ENCODE results near the gene PRKAG2.
A peak's percentile ranks its signal among the peaks of the same experiment; 100 is the strongest.

Gene PRKAG2

GRCh38 chr7:151719031-151719896, 157.7 kb downstream of the PRKAG2 start:
- Histone ChIP-seq H3K4me1 (ENCODE audit: control insufficient read depth in 1 of 2, insufficient read depth in 2 of 2, low read length in 2 of 2) (peaks cover 18 to 24% of the 10 kb centered on the region in 2 donors), H3K36me3 (ENCODE audit: control insufficient read depth in 1 of 2, insufficient read depth in 2 of 2, low read length in 2 of 2) (no peaks in the 10 kb centered on the region), H3K27ac (ENCODE audit: low read depth, low read length) (no peak overlapping the region), H3K27me3 (ENCODE audit: control insufficient read depth in 1 of 2, insufficient read depth in 2 of 2, low read length in 2 of 2) (no peaks in the 10 kb centered on the region), H3K9ac (ENCODE audit: low read depth in 1 of 2, low read length in 2 of 2) (no peak overlapping the region), H3K4me3 (ENCODE audit: low read depth in 1 of 2, low read length in 2 of 2) (no peak overlapping the region), H3K9me3 (ENCODE audit: control insufficient read depth in 1 of 2, low read length in 2 of 2) (no peaks in the 10 kb centered on the region)

- no peak overlapping the region for H3K9ac ChIP-seq (ENCODE audit: low read depth in 1 of 2, low read length in 2 of 2)
- H3K27me3 ChIP-seq (ENCODE audit: control insufficient read depth in 1 of 2, insufficient read depth in 2 of 2, low read length in 2 of 2), result no peaks in the 10 kb centered on the region
- H3K9me3 ChIP-seq (ENCODE audit: control insufficient read depth in 1 of 2, low read length in 2 of 2), result no peaks in the 10 kb centered on the region
- no peaks in the 10 kb centered on the region for H3K36me3 ChIP-seq (ENCODE audit: control insufficient read depth in 1 of 2, insufficient read depth in 2 of 2, low read length in 2 of 2)
- H3K4me3 ChIP-seq (ENCODE audit: low read depth in 1 of 2, low read length in 2 of 2), result no peak overlapping the region
- H3K4me1 ChIP-seq (ENCODE audit: control insufficient read depth in 1 of 2, insufficient read depth in 2 of 2, low read length in 2 of 2), result peaks cover 18 to 24% of the 10 kb centered on the region in 2 donors
- H3K27ac ChIP-seq (ENCODE audit: low read depth, low read length), result no peak overlapping the region
Observed at GRCh38 chr7:151717918-151718317, 159.0 kb downstream of the PRKAG2 start.

- Histone ChIP-seq H3K4me3 (ENCODE audit: low read depth in 1 of 2, low read length in 2 of 2) (no peak overlapping the region), H3K9ac (ENCODE audit: low read depth in 1 of 2, low read length in 2 of 2) (no peak overlapping the region), H3K36me3 (ENCODE audit: control insufficient read depth in 1 of 2, insufficient read depth in 2 of 2, low read length in 2 of 2) (no peaks in the 10 kb centered on the region), H3K9me3 (ENCODE audit: control insufficient read depth in 1 of 2, low read length in 2 of 2) (no peaks in the 10 kb centered on the region), H3K4me1 (ENCODE audit: control insufficient read depth in 1 of 2, insufficient read depth in 2 of 2, low read length in 2 of 2) (peaks cover 18 to 24% of the 10 kb centered on the region in 2 donors), H3K27me3 (ENCODE audit: control insufficient read depth in 1 of 2, insufficient read depth in 2 of 2, low read length in 2 of 2) (no peaks in the 10 kb centered on the region), H3K27ac (ENCODE audit: low read depth, low read length) (no peak overlapping the region)
Observed at GRCh38 chr7:151717415-151717814, 159.5 kb downstream of the PRKAG2 start.

- Histone ChIP-seq H3K4me3 (ENCODE audit: low read depth in 1 of 2, low read length in 2 of 2) (peak overlapping the region in 1 of 2 donors; percentile 13), H3K27ac (ENCODE audit: low read depth, low read length) (peak overlapping the region; percentile 68), H3K9ac (ENCODE audit: low read depth in 1 of 2, low read length in 2 of 2) (peak overlapping the region in 1 of 2 donors; percentile 30), H3K27me3 (ENCODE audit: control insufficient read depth in 1 of 2, insufficient read depth in 2 of 2, low read length in 2 of 2) (no peaks in the 10 kb centered on the region), H3K4me1 (ENCODE audit: control insufficient read depth in 1 of 2, insufficient read depth in 2 of 2, low read length in 2 of 2) (peaks cover 14 to 15% of the 10 kb centered on the region in 2 donors), H3K9me3 (ENCODE audit: control insufficient read depth in 1 of 2, low read length in 2 of 2) (no peaks in the 10 kb centered on the region), H3K36me3 (ENCODE audit: control insufficient read depth in 1 of 2, insufficient read depth in 2 of 2, low read length in 2 of 2) (no peaks in the 10 kb centered on the region)
Observed at GRCh38 chr7:151716323-151716722, 160.6 kb downstream of the PRKAG2 start.

- Histone ChIP-seq H3K4me1 (ENCODE audit: control insufficient read depth in 1 of 2, insufficient read depth in 2 of 2, low read length in 2 of 2) (peaks cover 14 to 19% of the 10 kb centered on the region in 2 donors), H3K27ac (ENCODE audit: low read depth, low read length) (peak overlapping the region; percentile 68), H3K36me3 (ENCODE audit: control insufficient read depth in 1 of 2, insufficient read depth in 2 of 2, low read length in 2 of 2) (no peaks in the 10 kb centered on the region), H3K27me3 (ENCODE audit: control insufficient read depth in 1 of 2, insufficient read depth in 2 of 2, low read length in 2 of 2) (no peaks in the 10 kb centered on the region), H3K9me3 (ENCODE audit: control insufficient read depth in 1 of 2, low read length in 2 of 2) (no peaks in the 10 kb centered on the region), H3K9ac (ENCODE audit: low read depth in 1 of 2, low read length in 2 of 2) (peak overlapping the region in 1 of 2 donors; percentile 30), H3K4me3 (ENCODE audit: low read depth in 1 of 2, low read length in 2 of 2) (peak overlapping the region in 1 of 2 donors; percentile 13)
Observed at GRCh38 chr7:151715666-151716315, 161.1 kb downstream of the PRKAG2 start.

- Histone ChIP-seq H3K9me3 (ENCODE audit: control insufficient read depth in 1 of 2, low read length in 2 of 2) (no peaks in the 10 kb centered on the region), H3K27ac (ENCODE audit: low read depth, low read length) (no peak overlapping the region), H3K4me1 (ENCODE audit: control insufficient read depth in 1 of 2, insufficient read depth in 2 of 2, low read length in 2 of 2) (peaks cover 14 to 26% of the 10 kb centered on the region in 2 donors), H3K36me3 (ENCODE audit: control insufficient read depth in 1 of 2, insufficient read depth in 2 of 2, low read length in 2 of 2) (peaks cover 5% of the 10 kb centered on the region in 2 donors), H3K27me3 (ENCODE audit: control insufficient read depth in 1 of 2, insufficient read depth in 2 of 2, low read length in 2 of 2) (no peaks in the 10 kb centered on the region), H3K9ac (ENCODE audit: low read depth in 1 of 2, low read length in 2 of 2) (no peak overlapping the region), H3K4me3 (ENCODE audit: low read depth in 1 of 2, low read length in 2 of 2) (no peak overlapping the region)
Observed at GRCh38 chr7:151714201-151714600, 162.7 kb downstream of the PRKAG2 start.

- H3K4me3 ChIP-seq (ENCODE audit: low read depth in 1 of 2, low read length in 2 of 2), result no peak overlapping the region
- H3K9ac ChIP-seq (ENCODE audit: low read depth in 1 of 2, low read length in 2 of 2), result no peak overlapping the region
- H3K4me1 ChIP-seq (ENCODE audit: control insufficient read depth in 1 of 2, insufficient read depth in 2 of 2, low read length in 2 of 2), result peaks cover 14 to 26% of the 10 kb centered on the region in 2 donors
- H3K36me3 ChIP-seq (ENCODE audit: control insufficient read depth in 1 of 2, insufficient read depth in 2 of 2, low read length in 2 of 2), result peaks cover 7% of the 10 kb centered on the region in 2 donors
- H3K27me3 ChIP-seq (ENCODE audit: control insufficient read depth in 1 of 2, insufficient read depth in 2 of 2, low read length in 2 of 2), result no peaks in the 10 kb centered on the region
- H3K9me3 ChIP-seq (ENCODE audit: control insufficient read depth in 1 of 2, low read length in 2 of 2), result no peaks in the 10 kb centered on the region
- H3K27ac ChIP-seq (ENCODE audit: low read depth, low read length), result no peak overlapping the region
Observed at GRCh38 chr7:151712810-151713125, 164.1 kb downstream of the PRKAG2 start.

GRCh38 chr7:151711906-151712809, 164.8 kb downstream of the PRKAG2 start:
- Histone ChIP-seq H3K9ac (ENCODE audit: low read depth in 1 of 2, low read length in 2 of 2) (no peak overlapping the region), H3K9me3 (ENCODE audit: control insufficient read depth in 1 of 2, low read length in 2 of 2) (no peaks in the 10 kb centered on the region), H3K27me3 (ENCODE audit: control insufficient read depth in 1 of 2, insufficient read depth in 2 of 2, low read length in 2 of 2) (no peaks in the 10 kb centered on the region), H3K4me1 (ENCODE audit: control insufficient read depth in 1 of 2, insufficient read depth in 2 of 2, low read length in 2 of 2) (peaks cover 7 to 26% of the 10 kb centered on the region in 2 donors), H3K36me3 (ENCODE audit: control insufficient read depth in 1 of 2, insufficient read depth in 2 of 2, low read length in 2 of 2) (peaks cover 7% of the 10 kb centered on the region in 2 donors), H3K4me3 (ENCODE audit: low read depth in 1 of 2, low read length in 2 of 2) (no peak overlapping the region), H3K27ac (ENCODE audit: low read depth, low read length) (no peak overlapping the region)

GRCh38 chr7:151711435-151711872, 165.5 kb downstream of the PRKAG2 start:
- no peaks in the 10 kb centered on the region for H3K27me3 ChIP-seq (ENCODE audit: control insufficient read depth in 1 of 2, insufficient read depth in 2 of 2, low read length in 2 of 2)
- H3K4me1 ChIP-seq (ENCODE audit: control insufficient read depth in 1 of 2, insufficient read depth in 2 of 2, low read length in 2 of 2), result peaks cover 5 to 22% of the 10 kb centered on the region in 2 donors
- no peak overlapping the region for H3K4me3 ChIP-seq (ENCODE audit: low read depth in 1 of 2, low read length in 2 of 2)
- no peak overlapping the region for H3K27ac ChIP-seq (ENCODE audit: low read depth, low read length)
- H3K9ac ChIP-seq (ENCODE audit: low read depth in 1 of 2, low read length in 2 of 2), result no peak overlapping the region
- H3K36me3 ChIP-seq (ENCODE audit: control insufficient read depth in 1 of 2, insufficient read depth in 2 of 2, low read length in 2 of 2), result peaks cover 7% of the 10 kb centered on the region in 2 donors
- H3K9me3 ChIP-seq (ENCODE audit: control insufficient read depth in 1 of 2, low read length in 2 of 2), result no peaks in the 10 kb centered on the region

All from duodenal mucosa (tissue), 2 donors.